ENCODE results near the gene MXD4.

MXD4 gene

GRCh38 chr4:2284934-2285612 is 23.2 kb upstream of the MXD4 start:
- Histone ChIP-seq H4K20me1 (ENCODE audit: insufficient read depth, low read length) (no peaks in the 10 kb centered on the region), H3K79me2 (ENCODE audit: low read length) (no peaks in the 10 kb centered on the region), H3K4me2 (ENCODE audit: low read depth, low read length) (no peak overlapping the region), H3K9ac (ENCODE audit: low read length) (no peak overlapping the region), H3F3A (ENCODE audit: insufficient read depth, low read length) (peaks cover 16% of the 10 kb centered on the region), H3K36me3 (replicated peaks; ENCODE audit: insufficient read depth, low read length) (no peaks in the 10 kb centered on the region), H3K4me3 (ENCODE audit: low read length) (no peak overlapping the region), H3K9me3 (replicated peaks; ENCODE audit: insufficient read depth, low read length) (no peaks in the 10 kb centered on the region), H2AFZ (ENCODE audit: low read length) (no peak overlapping the region), H3K9me2 (replicated peaks; ENCODE audit: insufficient read depth, low read length) (no peaks in the 10 kb centered on the region), H3K27ac (ENCODE audit: low read length) (no peak overlapping the region), H3K4me1 (ENCODE audit: low read length) (peaks cover 20% of the 10 kb centered on the region), H3K27me3 (replicated peaks; ENCODE audit: insufficient read depth, low read length) (no peaks in the 10 kb centered on the region)
- TF ChIP-seq, protein P1, sequence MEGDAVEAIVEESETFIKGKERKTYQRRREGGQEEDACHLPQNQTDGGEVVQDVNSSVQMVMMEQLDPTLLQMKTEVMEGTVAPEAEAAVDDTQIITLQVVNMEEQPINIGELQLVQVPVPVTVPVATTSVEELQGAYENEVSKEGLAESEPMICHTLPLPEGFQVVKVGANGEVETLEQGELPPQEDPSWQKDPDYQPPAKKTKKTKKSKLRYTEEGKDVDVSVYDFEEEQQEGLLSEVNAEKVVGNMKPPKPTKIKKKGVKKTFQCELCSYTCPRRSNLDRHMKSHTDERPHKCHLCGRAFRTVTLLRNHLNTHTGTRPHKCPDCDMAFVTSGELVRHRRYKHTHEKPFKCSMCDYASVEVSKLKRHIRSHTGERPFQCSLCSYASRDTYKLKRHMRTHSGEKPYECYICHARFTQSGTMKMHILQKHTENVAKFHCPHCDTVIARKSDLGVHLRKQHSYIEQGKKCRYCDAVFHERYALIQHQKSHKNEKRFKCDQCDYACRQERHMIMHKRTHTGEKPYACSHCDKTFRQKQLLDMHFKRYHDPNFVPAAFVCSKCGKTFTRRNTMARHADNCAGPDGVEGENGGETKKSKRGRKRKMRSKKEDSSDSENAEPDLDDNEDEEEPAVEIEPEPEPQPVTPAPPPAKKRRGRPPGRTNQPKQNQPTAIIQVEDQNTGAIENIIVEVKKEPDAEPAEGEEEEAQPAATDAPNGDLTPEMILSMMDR (IDR thresholded peaks at IDR 0.05; ENCODE audit: low read length): no peak
- no peak for TF ChIP-seq EZH2phosphoT487 (IDR thresholded peaks at IDR 0.05; ENCODE audit: low read length)
- no peak for TF ChIP-seq EZH2 (optimal IDR thresholded peaks at IDR 0.05; ENCODE audit: low read depth, low read length)
- DNase-seq: no peak

- peaks cover 20% of the 10 kb centered on the region for H3K4me1 ChIP-seq (ENCODE audit: low read length)
- H3K4me2 ChIP-seq (ENCODE audit: low read depth, low read length): no peak overlapping the region
- H3K36me3 ChIP-seq (replicated peaks; ENCODE audit: insufficient read depth, low read length): no peaks in the 10 kb centered on the region
- no peak for DNase-seq
- H3K4me3 ChIP-seq (ENCODE audit: low read length): no peak overlapping the region
- H3K27me3 ChIP-seq (replicated peaks; ENCODE audit: insufficient read depth, low read length): no peaks in the 10 kb centered on the region
- H3K9me2 ChIP-seq (replicated peaks; ENCODE audit: insufficient read depth, low read length): no peaks in the 10 kb centered on the region
- H4K20me1 ChIP-seq (ENCODE audit: insufficient read depth, low read length): no peaks in the 10 kb centered on the region
- H2AFZ ChIP-seq (ENCODE audit: low read length): no peak overlapping the region
- no peak overlapping the region for H3K27ac ChIP-seq (ENCODE audit: low read length)
- H3K9me3 ChIP-seq (replicated peaks; ENCODE audit: insufficient read depth, low read length): no peaks in the 10 kb centered on the region
- TF ChIP-seq, protein P1 (IDR thresholded peaks at IDR 0.05; ENCODE audit: low read length): no peak
- no peak for TF ChIP-seq EZH2 (optimal IDR thresholded peaks at IDR 0.05; ENCODE audit: low read depth, low read length)
- TF ChIP-seq EZH2phosphoT487 (IDR thresholded peaks at IDR 0.05; ENCODE audit: low read length): no peak
- no peaks in the 10 kb centered on the region for H3K79me2 ChIP-seq (ENCODE audit: low read length)
- H3K9ac ChIP-seq (ENCODE audit: low read length): no peak overlapping the region
- peaks cover 16% of the 10 kb centered on the region for H3F3A ChIP-seq (ENCODE audit: insufficient read depth, low read length)
These were observed 22.4 kb upstream of the MXD4 start for GRCh38 chr4:2284161-2284933.

DNA sequence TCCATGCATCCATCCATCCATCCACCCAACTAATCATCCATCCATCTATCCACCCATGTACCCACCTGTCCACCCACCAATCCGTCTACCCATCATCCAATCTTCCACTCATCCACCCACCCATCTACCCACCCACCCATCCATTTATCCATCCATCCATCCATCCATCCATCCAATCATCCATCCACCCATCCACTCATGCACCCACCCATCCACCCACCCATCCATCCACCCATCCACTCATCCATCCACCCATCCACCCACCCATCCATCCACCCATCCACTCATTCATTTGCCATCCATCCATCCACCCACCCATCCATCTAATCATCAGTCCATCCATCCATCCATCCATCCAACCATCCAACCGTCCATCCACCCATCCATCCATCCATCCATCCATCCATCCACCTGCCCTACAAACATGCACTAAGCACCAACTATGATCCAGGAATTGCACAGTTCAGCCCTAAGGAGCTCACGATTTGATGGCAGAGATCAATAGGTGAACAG is 21.3 kb upstream of the MXD4 start:
- TF ChIP-seq EZH2 (optimal IDR thresholded peaks at IDR 0.05; ENCODE audit: low read depth, low read length): no peak
- TF ChIP-seq, protein P1 (IDR thresholded peaks at IDR 0.05; ENCODE audit: low read length): no peak
- no peak for TF ChIP-seq EZH2phosphoT487 (IDR thresholded peaks at IDR 0.05; ENCODE audit: low read length)
- Histone ChIP-seq H3K79me2 (ENCODE audit: low read length) (no peaks in the 10 kb centered on the region), H3K4me2 (ENCODE audit: low read depth, low read length) (no peak overlapping the region), H2AFZ (ENCODE audit: low read length) (no peak overlapping the region), H3K9me2 (replicated peaks; ENCODE audit: insufficient read depth, low read length) (no peaks in the 10 kb centered on the region), H3K4me1 (ENCODE audit: low read length) (peaks cover 20% of the 10 kb centered on the region), H3K36me3 (replicated peaks; ENCODE audit: insufficient read depth, low read length) (no peaks in the 10 kb centered on the region), H3K9ac (ENCODE audit: low read length) (no peak overlapping the region), H3F3A (ENCODE audit: insufficient read depth, low read length) (peaks cover 16% of the 10 kb centered on the region), H3K4me3 (ENCODE audit: low read length) (no peak overlapping the region), H3K27me3 (replicated peaks; ENCODE audit: insufficient read depth, low read length) (no peaks in the 10 kb centered on the region), H4K20me1 (ENCODE audit: insufficient read depth, low read length) (no peaks in the 10 kb centered on the region), H3K9me3 (replicated peaks; ENCODE audit: insufficient read depth, low read length) (no peaks in the 10 kb centered on the region), H3K27ac (ENCODE audit: low read length) (no peak overlapping the region)
- DNase-seq: no peak

Measured in MM.1S (cell line).